Stomach smooth muscle (tissue), 2 donors: ENCODE data around the gene OGFOD3.
A peak's percentile ranks its signal among the peaks of the same experiment; 100 is the strongest.

Experiments
- H3K27ac ChIP-seq: one replicate; pipeline ENCODE4 v1.7.0; 2013; ENCODE audit warnings: mild to moderate bottlenecking, low read length, inconsistent platforms
- H3K27me3 ChIP-seq, 2 donors: one replicate each; pipeline ENCODE4 v1.7.0; 2013; ENCODE audit warnings: low read length in 2 of 2; ENCODE audit not compliant: insufficient read depth in 2 of 2, control insufficient read depth in 1 of 2
- H3K36me3 ChIP-seq, 2 donors: one replicate each; pipeline ENCODE4 v1.7.0; 2013; ENCODE audit warnings: low read length in 2 of 2; ENCODE audit not compliant: control insufficient read depth in 2 of 2, insufficient read depth in 2 of 2
- H3K4me1 ChIP-seq: one replicate; pipeline ENCODE4 v1.7.0; 2013; ENCODE audit warnings: low read length; ENCODE audit not compliant: control insufficient read depth, insufficient read depth
- H3K4me3 ChIP-seq, 2 donors: one replicate each; pipeline ENCODE4 v1.7.0; 2013; ENCODE audit warnings: low read length in 2 of 2
- H3K9ac ChIP-seq, 2 donors: one replicate each; pipeline ENCODE4 v1.7.0; 2013; ENCODE audit warnings: low read length in 2 of 2, mild to moderate bottlenecking in 1 of 2
- H3K9me3 ChIP-seq, 2 donors: one replicate each; pipeline ENCODE4 v1.7.0; 2013; ENCODE audit warnings: low read length in 2 of 2; ENCODE audit not compliant: control insufficient read depth in 2 of 2
- donor health status: healthy.
- donor health status: Pancreatic carcinoma.

The OGFOD3 gene

DNA sequence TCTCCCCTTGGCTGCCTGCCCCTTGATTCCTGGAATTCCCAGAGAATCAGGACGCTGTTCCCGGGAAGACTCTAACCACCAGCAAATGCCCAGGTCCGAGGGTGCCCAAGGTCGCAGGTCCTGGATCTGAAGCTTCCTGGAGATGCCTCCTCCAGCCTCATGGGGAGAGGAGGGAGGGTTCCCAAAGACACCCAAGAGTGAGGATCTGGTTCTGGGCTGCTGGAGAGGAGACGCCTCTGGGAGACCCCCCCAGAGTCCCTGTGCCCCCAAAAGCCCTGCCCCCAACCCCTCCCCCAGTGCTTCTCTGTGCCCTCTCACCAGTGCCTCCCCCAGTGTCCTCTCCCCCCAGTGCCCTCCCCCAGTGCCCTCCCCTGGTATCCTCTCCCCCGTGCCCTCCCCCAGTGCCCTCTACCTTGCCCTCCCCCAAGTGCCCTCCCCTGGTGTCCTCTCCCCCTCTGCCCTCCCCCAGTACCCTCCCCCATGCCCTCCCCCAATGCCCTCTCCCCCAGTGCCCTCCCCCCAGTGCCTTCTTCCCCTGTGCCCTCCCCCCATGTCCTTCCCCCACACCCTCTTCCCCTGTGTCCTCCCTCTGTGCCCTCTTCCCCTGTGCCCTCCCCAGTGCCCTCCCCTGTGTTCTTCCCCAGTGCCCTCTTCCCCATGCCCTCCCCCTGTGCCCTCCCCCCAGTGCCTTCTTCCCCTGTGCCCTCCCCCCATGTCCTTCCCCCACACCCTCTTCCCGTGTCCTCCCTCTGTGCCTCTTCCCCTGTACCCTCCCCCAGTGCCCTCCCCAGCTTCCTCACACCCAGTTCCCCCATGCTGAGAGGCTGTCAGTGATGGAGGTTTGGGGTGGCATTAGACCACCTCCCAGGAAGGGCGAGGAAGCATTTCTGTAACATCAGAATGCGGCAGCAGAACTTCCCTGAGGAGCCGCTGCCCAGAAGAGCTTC is 78.5 kb downstream of the OGFOD3 start:
- Histone ChIP-seq H3K9ac (peak overlapping the region; percentile 59 to 81), H3K4me3 (peak overlapping the region; percentile 78), H3K27me3 (no peaks in the 10 kb centered on the region), H3K9me3 (no peaks in the 10 kb centered on the region), H3K4me1 (peaks cover 25% of the 10 kb centered on the region), H3K36me3 (no peaks in the 10 kb centered on the region), H3K27ac (peak overlapping the region; percentile 78)
